HG03064 (cell line): Measurements from ENCODE around the gene C11orf42.
A peak's percentile ranks its signal among the peaks of the same experiment; 100 is the strongest.

Experiments
- ATAC-seq: cut with Tn5 transposase; IDR thresholded peaks from one replicate; pipeline ENCODE4 v1.9.1; 2021; ENCODE audit warnings: low read depth; ENCODE audit not compliant: unreplicated experiment

C11orf42 gene, protein sequence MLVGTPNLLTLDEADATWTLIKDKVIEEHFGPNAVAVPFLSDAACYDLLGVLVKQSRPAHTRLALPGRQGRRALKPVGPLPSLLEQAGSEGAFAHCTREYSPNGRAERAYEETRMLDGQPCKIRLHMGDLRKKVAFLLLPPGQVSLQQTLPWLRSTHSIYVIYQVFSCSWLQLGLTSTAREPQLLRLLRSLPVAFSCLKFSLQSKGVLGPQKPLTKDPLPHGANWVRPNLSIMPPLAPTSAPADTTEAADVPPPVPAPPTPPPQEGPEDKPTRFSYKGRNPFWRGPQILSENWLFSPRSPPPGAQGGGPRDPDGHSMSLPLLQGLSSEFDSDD

DNA sequence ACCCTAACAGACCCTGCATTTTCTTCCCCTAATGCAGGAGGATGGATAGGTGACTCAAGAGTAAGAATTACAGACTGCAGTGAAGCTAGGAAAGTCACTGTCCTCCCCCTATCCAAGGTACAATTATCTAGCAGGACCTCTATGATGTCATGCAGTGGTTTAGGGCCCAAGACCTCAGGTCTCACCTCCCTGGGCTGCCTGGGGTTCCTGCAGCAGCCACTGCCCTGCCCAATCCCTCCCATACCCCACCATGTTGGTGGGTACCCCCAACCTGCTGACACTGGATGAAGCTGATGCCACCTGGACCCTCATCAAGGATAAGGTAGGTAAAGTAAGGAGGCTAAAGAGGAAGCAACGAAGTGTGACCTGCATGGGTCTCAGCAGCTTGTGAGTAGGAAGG is at the start of gene C11orf42:
Gene C11orf42 (plus strand): TSS at position 192 of the 400 bp plus-strand sequence. CDS start 59 bp downstream, at position 251.
- ATAC-seq, result no peak

DNA sequence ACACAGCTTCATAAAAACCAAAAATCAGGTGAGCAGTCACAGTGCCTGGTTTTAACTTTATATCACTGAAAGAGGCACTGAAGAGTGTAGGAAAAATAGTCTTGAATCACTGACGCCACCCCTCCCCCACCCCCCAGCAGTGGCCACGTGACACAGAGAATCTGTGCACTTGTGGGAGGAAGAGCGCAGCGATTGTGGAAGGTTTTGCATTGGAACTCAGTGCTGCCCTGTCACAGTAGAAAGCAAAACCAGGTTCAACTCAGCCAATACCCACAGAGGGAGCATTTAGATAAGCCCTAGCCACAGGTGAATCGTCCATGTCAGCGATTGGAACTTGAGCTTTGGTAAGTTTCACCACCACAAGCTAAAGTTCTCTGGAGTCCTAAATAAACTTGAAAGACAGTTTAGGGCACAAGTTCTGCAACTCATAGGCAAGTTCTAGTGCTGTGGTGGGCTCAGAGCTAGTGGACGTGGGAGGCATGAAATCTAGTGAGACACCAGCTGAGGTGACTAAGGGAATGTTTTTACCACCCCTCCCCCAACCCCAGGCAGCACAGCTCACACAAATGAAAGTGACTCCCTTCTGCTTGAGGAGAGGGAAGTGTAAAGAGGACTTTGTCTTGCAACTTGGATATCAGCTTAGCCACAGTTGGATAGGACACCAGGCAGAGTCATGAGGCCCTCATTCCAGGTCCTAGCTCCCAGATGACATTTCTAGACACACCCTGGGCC is 48.6 kb upstream of the C11orf42 start:
- ATAC-seq, result no peak

DNA sequence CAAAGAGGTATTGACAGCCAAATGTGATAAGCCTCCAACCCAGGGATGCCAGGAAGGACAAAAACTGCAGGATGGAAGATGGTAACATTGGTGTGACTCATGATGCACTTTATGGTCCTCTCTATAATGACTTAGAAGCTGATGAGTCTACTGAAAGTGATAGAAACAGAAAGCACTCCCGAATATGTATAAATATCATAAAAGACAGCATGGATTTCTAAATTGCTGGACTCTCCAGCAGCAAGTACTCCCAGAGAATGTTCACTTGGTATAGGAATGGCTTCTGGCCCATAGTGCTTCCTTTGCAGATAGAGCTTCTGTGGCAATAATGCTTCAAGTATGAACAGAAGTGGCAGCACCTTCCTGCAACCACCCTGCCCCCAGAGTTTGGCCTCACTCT is 35.1 kb upstream of the C11orf42 start, which contains the start of gene OR52B2:
Gene OR52B2 (minus strand): TSS at position 101 of the 400 bp plus-strand sequence. CDS start 0 bp downstream, at position 101.
- ATAC-seq, result no peak

DNA sequence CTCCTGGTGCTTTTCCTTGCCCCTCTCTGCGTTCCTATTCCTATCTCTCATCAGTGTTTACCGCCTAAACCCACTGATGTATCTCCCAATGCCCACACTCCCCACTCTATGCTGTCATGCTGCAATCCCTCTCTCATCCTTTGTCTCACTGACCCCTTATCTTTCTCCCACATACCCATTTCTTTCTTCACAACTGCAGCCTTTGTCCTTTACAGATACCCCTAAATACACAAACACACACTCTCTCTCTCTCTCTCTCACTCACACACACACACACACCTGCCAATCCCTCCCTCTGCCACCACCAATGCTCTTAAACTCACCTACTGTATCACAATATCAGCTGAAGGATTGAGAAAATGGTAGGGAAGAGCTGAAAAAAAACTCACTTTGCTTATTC is 29.9 kb upstream of the C11orf42 start:
- no peak for ATAC-seq

DNA sequence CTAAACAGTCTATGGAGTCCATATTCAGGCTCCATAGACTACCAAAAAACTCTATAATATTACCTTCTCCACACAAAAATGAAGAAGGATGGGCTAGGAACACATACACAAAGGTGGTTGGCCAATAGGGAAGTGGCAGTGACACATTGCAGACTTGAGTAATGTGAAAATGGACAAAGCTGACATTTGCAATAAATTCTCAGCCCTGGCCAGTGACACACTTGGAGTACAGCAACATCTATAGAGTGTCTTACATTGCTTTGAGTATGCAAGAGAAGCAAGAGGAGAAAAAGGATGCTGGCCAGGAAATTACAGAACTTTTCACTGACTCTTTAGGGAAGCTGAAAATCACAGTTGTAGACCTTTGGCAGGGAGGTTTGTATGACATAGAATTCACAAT is 13.6 kb upstream of the C11orf42 start:
- no peak for ATAC-seq

DNA sequence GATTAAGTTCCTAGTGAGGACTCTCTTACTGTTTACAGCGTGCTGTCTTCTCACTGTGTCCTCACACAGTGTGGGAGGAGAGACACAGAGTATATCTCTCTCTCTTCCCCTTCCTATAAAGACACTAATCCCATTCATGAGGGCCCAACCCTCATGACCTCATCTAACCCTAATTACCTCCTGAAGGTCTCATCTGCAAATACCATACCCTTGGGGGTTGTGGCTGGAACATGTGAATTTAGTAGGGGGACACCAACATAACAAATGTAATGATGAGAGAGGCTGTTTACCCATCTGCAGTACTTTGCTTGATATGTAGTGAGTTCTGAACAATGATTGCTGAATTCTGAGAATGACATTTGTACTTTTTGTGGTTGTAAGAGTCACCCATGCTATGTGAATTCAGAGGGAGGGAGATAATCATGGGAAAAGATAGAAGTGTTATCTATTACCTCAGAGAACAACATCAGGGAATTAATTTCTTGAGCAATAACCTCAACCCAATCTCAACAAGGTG is 11.2 kb upstream of the C11orf42 start:
- no peak for ATAC-seq

DNA sequence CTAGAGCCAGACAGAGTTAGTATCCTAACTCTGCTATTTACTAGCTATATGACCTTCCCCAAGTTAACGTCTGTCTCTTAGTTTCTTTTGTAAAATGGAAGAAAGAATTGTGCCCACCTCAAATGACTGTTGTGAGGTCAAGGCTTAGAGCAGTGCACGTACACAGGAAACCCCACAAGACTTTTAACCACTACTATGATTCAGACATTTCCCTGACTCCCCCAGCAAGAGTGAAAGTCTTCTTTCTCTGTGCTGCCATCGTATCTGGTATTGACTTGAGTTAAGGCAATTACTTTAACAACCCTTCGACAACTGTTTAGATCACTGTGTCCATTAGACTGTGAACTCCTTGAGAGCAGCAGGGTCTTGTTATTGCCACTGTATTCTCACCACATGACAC is 9.0 kb upstream of the C11orf42 start:
- ATAC-seq, result no peak

DNA sequence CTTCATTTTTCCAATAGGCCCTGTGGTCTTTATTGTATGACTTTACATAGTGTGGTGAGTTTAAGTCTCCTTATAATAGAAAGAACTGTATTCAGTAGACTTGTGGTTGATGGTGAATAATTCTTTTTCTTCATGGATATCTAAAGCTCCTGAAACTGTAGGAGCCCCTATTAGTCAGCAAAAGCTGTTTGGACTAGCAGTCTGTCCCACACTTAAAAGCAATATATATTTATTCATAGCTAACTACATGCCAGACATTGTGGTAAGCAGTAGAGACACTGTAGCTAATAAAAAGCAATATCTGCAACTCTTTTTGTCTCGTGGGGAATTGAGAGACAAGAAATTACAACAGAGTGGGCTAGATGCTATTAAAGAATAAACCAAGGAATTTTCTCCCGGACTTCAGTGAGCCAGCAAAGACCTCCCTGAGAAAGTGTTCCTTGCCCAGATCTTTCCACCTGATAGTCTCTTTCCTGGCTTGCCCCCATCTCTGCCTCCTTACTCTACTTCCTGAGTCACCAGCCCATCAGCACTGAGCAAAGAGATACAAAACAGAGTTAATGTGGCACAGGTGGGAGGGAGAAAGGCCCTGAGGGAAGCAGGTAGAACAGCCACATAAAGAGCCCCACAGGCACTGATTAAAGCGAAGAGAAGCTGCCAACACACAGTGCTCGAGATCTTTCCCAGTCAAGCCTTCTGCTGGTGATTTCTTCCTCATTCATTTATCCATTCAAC is 7.7 kb upstream of the C11orf42 start:
- ATAC-seq, result no peak

DNA sequence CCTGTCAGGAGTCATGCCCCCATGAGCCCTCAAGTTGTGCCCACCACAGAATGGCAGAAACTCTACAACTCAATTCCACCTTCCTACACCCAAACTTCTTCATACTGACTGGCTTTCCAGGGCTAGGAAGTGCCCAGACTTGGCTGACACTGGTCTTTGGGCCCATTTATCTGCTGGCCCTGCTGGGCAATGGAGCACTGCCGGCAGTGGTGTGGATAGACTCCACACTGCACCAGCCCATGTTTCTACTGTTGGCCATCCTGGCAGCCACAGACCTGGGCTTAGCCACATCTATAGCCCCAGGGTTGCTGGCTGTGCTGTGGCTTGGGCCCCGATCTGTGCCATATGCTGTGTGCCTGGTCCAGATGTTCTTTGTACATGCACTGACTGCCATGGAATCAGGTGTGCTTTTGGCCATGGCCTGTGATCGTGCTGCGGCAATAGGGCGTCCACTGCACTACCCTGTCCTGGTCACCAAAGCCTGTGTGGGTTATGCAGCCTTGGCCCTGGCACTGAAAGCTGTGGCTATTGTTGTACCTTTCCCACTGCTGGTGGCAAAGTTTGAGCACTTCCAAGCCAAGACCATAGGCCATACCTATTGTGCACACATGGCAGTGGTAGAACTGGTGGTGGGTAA is 6.1 kb upstream of the C11orf42 start, which contains the start of gene OR52W1:
Gene OR52W1 (plus strand): TSS at position 51 of the 637 bp plus-strand sequence. CDS start 0 bp downstream, at position 51.
- ATAC-seq, result no peak

DNA sequence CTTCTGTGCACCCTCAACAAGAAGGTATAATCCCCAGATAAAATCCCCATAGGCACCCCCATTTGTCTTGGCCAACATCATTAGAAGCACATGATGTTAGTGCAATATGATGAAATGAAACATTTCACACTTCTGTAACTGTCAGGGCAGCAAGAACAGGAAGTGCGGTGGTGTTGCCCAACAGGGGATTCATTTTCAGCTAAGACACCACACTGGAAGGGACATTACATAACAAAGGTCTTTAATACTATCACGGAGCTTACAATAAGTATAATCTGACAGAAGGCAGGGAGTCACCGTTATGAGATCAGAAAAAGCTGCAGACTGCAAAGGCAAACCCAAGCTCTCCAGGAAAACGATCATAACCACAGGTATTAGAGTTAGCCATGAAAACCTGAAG is 4.4 kb upstream of the C11orf42 start:
- no peak for ATAC-seq

DNA sequence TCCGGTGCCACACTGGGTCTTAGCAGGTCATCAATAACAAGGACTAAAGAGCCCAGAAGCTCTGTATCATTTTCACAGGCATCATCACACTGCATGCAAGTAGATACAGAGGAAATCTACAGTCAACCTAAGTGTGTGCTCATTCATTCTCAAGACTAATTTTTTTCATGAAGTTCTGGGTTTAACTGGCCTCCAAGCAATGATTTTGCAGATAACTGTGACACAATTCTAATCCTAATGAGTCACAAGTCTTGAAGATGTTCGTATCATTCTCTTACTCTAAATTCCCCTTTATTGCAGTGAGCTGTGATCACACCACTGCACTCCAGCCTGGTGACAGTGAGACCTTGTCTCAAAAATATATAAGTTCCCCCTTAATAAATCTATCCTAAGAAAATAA is 3.9 kb upstream of the C11orf42 start:
- no peak for ATAC-seq

DNA sequence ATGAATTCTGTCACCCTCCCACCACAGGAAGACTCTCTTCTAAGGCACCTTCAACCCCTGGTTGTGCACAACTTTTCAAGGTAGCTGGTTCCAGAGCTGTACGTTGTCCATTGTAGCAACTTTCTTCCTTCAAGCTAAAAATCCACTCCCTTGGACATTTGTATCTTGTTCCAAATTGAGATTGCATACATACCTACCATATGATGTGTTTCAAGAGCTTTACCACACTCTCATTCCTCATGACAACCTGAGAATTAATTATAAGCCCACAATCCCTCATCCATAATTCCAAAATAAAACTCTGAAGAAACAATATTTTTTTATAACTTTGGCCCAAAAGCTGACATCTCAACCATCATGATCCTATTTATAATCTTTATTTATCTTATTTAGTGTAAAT is 3.3 kb upstream of the C11orf42 start:
- no peak for ATAC-seq

DNA sequence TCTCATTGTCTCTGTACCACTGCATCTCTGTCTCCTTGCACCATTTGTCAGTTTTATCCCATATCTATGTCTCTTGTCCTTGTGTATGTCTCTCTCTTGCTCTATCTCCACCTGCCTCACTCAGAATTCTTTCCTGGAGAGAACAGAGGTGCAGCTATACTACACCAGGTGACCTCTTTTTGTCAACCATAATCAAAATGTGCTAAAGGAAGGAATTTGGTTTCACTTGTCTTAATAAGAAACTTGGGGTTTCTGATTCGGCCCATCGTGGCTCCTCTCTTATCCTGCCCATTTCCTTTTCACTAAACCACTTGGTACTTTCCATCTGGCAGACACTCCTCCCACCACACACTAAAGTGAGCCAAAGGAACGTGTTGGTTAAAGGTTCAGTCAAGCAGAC is 2.0 kb upstream of the C11orf42 start:
- peak; percentile 77 for ATAC-seq

DNA sequence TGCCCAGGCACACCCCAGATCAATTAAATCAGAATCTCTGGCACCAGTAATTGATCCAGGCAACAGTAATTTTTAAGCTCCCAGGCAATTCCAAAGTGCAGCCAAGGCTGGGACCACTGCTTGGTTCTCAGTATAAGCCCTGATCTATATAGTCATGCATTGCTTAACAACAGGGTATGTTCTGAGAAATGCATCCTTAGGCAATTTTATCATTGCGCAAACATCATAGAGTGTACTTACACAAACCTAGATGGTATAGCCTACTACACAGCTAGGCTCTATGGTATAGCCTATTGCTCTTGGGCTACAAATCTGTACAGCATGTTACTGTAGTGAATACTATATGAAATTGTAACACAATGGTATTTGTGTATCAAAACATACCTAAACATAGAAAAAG is 651 bp upstream of the C11orf42 start:
- no peak for ATAC-seq

DNA sequence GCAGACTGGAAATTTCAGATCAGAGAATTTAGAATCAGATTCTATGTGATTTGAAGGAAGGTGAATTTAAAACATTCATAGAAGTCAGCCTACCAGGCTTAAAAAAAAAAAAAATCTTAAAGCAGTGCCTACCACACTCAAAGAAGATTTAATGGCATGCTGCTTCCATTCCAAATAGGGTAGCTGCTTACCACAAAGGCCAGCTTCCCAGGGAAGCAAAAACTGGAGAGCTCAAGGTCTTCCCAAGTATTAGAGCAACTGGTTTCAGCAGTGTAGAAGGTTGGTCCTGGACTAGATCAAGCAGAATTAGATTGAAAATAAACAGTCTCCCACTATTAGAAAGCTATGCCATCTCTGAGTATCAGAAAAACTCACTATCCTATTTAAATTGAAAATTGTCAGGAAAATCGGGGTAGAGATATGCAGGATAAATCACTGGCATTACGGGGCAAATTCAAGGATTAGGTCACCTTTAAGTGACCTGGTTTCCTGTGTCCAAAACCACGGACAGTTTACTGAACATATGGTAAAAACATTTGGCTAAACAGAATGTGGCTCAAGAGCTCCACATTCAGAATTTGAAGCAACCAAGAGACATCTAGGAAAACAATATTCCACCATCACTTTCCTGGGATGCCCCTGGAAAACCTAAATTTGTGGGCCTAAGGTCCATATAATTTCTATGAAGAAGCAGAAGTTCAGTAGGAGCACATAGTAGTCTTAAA is 1.3 kb downstream of the C11orf42 start:
- ATAC-seq, result no peak

DNA sequence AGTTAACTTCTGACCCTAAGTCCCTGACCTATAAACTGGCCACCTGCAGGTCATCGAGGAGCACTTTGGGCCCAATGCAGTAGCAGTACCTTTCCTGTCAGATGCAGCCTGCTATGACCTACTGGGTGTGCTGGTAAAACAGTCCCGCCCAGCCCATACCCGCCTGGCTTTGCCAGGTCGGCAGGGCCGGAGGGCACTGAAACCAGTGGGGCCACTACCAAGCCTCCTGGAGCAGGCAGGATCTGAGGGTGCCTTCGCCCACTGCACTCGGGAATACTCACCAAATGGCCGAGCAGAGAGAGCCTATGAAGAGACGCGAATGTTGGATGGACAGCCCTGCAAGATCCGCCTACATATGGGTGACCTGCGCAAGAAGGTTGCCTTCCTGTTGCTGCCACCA is 4.4 kb downstream of the C11orf42 start:
- ATAC-seq, result no peak

DNA sequence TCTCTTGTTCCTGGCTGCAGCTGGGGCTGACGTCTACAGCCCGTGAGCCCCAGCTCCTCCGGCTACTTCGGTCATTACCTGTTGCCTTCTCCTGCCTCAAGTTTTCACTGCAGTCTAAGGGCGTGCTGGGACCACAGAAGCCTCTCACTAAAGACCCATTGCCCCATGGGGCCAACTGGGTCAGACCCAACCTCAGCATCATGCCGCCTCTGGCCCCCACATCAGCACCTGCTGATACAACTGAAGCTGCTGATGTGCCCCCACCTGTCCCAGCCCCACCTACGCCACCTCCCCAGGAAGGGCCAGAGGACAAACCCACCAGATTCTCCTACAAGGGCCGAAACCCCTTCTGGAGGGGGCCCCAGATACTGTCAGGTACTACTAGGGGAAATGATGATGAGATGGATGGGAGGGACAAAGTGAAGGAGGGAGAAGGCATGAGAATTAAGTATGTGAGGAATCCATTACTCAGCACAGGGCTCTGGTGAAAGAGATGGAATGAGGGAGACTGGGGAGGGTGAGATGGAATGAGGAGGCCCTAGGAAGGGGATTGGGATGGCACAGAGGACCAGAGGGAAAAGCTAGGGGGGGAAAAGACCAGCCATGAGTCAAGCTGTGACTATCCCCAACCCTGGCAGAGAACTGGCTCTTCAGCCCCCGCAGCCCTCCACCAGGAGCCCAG is 5.1 kb downstream of the C11orf42 start:
- no peak for ATAC-seq

DNA sequence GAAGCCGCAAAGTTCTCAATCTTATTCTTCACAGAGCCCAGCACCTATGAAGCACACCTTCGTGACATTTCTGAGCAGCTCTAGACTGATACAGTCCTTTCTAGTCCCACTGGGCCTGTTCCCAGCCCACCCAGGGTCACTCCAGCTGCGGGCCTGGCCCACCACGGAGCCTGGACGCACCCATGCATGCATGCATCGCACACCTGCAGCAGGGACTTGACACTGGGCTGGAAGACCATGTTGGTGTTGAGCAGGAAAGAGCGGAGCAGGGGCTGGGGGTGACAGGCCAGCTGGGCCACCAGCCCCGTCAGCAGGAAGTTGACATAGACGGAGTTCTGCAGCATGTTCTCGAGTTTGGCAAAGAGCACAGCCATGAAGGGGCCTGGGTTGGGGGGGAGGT is 9.2 kb downstream of the C11orf42 start:
- no peak for ATAC-seq

DNA sequence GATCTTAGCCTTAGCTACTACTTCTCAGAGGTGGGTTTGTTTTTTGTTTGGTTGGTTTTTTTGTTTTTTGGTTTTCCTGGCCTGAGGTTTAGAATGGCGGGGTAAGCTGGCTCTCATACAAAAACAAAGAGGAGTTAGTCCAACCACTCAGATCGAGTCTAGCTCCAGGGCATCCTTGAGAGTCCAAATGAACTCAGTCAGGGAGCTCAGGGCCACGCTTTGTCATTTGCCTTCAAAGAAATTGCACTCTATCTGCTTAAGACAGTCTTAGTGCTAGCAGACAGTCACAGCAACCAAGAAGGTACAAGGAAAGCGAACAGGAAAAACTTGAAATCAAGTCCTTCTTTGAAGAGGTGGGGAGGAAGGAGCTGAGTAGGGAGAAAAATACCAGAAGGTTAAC is 11.1 kb downstream of the C11orf42 start:
- no peak for ATAC-seq
